Keratinocyte (primary cell): ENCODE measurements around the gene CBFA2T3.

Source experiments
- CTCF ChIP-seq, 3 experiments: IDR thresholded peaks in 1 of 3; conservative IDR thresholded peaks in 1 of 3; optimal IDR thresholded peaks in 1 of 3; 2 replicates in 2 of 3; 3 replicates in 1 of 3; pipeline versions ENCODE3 to v1.5.1; 2011; ENCODE audit warnings: low read length in 3 of 3, mild to moderate bottlenecking in 3 of 3, moderate library complexity in 2 of 3, control low read depth in 1 of 3, inconsistent platforms in 1 of 3; ENCODE audit not compliant: insufficient read depth in 2 of 3; ENCODE audit errors: extremely low read depth in 1 of 3
- EZH2 ChIP-seq: IDR thresholded peaks from one replicate; pipeline ENCODE4 v1.6.1; 2012; ENCODE audit warnings: inconsistent platforms, mild to moderate bottlenecking, low read length, moderate library complexity

GRCh38 chr16:88899901-88900661 lies 76.9 kb downstream of the CBFA2T3 start:
- no peak for TF ChIP-seq CTCF (optimal IDR thresholded peaks at IDR 0.05 in 1 of 3, IDR thresholded peaks at IDR 0.05 in 1 of 3, conservative IDR thresholded peaks at IDR 0.05 in 1 of 3; ENCODE audit: extremely low read depth in 1 of 3, insufficient read depth in 2 of 3, low read length in 3 of 3)
- peak; percentile 50 for TF ChIP-seq EZH2
